ENCODE results near the gene PCGF3.

PCGF3 gene

DNA sequence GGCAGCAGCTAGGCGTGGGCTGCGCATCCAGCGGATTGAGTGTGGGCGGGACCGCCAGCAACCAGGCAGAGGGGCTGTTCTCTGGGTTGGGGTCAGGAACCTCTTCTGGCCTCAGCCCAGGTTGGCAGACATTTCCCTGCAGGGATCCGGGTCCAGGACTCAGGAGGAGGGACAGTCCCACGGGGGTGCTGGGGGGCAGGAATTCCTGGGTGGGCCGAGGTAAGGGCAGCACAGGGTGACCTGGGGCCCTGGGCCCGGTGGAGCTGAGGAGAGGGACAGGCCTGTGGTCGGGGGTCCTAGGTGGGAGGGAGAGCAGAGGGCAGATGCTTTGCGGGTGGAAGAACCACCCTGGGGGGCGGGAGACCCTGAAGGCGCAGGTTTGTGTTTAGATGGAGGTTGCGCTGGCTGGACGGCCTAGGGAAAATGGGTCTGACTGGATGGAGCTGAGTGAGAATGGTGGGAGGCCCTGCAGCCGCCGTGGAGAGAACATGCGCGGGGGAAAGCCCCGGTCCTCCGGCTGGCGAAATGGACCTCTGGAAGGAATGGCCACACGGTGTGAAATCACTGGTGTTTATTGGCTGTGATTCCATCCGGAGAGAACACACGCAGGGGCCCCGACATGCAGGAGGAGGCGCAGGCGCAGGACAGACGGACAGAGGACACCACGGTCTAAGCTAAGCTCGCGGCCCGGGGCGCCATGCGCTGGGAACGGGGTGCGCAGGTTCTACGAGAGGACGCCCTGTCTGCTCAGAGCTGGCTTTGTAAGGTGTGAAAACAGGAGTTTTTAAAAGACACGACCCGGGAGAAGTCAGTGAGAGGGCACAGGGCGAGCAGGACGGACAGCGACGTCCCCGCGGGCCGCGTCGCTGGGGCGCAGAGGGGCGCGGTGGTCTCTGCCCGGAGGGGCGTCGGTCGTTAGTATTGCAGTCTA lies 79.0 kb downstream of the PCGF3 start:
- DNase-seq (ENCODE audit: low read depth in 2 of 2), result no peak

DNA sequence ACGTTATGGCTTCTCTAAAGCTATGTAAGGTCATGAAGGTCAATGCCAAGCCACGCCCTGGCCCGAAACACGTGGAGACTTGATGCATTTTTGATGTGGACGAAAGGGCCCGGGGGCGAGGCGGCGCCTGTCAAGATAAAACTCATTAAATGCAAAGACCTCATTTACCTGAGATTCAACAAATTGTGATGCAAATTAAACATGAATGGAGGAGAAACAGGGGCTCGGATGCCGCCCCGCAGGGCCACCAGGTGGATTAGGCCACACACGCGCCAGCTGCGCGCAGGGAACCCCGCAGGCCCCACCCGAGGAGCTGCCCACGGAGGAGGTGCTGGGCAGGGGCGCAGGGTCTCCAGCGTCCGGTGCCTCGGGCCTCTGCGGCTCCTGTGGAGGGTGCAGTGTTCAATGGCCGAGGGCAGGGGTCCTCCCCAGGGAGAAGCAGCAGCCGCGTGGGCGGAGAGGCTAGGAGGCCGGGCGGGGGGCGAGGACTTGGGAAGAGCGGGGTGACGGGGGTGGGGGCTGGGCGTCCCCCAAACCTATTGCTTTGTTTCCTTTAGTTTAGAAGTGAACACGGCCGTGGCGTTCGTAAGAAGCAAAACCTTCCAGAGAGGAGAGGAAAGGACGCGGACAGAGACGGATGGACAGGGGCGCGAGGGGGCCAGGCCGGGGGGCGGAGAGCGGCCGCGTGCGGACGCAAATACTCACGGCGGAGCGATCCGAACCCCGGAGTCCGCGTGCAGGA lies 79.9 kb downstream of the PCGF3 start:
- no peak for DNase-seq (ENCODE audit: low read depth in 2 of 2)

DNA sequence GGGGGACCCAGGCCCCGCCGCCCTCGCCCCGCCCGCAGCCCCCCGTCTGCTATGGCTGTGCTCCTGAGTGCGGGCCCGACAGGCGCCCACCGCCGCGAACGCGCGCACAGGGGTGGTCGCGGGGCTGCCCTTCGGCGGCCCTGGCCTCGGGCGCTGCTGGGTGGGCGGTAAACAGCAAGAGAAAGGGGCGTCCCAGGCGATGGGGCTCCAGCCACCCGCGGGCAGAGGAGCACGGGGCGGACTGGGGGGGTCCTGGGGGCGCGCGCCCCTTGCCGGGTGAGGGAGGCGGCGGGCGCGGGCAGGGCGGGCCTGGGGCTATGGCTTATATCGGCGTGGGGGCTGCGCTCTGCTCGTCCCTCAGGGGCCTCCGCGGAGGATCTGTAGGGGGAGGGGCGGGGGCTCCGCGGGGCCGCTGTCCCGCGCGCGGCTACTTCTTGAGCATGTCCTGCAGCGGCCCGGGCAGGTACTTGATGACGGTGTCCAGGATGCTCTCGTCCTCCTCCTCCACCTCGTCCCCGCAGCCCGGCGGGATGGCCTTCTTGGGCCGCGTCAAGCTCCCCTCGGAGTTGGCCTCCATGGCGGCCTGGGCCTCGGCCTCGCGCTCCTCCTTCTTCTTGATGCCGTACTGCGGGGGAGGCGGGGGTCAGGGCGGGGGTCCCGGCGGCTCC lies 80.6 kb downstream of the PCGF3 start:
- no peak for DNase-seq (ENCODE audit: low read depth in 2 of 2)

DNA sequence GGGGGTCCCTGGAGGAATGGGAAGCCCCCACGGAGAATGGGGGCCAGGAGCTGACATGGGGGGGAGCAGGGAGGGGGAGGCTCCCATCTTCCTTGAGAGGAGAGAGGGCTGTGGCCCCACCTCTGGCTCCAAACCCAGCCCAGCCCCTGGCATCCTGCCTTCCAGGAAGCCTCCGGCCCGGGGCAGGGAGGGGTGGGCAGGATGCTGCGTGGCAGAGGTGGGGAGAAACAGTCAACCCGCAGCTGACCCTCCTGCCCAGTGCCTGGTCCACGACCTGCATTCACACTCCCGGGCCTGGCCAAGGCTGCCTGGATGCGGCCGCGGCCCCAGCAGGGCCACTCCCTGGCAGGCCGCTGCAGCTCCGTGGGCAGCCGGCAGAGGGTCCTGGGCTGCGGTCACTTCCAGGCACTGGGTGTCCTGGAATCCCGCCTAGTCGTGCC lies 81.2 kb downstream of the PCGF3 start:
- DNase-seq (ENCODE audit: low read depth in 2 of 2), result no peak

DNA sequence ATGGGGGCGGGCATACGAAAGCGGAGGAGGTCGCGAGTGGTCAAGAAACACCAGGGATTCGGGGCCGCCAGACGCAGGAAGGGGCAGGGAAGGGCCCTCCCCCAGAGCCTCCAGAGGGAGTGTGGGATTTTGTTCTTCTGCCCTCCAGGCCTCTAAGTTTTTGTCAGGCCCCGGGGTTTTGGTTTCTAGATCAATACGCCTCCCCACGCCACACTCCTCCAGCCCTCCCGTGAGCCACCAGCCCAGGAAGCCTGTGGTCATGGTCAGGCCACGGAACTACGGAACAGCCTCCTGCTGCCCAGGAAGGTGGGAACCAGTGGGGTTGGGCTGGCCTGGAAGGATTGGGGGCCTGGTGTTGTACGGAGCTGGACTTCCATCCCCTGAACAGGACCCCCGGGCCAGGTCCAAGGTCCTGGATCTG lies 81.9 kb downstream of the PCGF3 start:
- no peak for DNase-seq (ENCODE audit: low read depth in 2 of 2)

DNA sequence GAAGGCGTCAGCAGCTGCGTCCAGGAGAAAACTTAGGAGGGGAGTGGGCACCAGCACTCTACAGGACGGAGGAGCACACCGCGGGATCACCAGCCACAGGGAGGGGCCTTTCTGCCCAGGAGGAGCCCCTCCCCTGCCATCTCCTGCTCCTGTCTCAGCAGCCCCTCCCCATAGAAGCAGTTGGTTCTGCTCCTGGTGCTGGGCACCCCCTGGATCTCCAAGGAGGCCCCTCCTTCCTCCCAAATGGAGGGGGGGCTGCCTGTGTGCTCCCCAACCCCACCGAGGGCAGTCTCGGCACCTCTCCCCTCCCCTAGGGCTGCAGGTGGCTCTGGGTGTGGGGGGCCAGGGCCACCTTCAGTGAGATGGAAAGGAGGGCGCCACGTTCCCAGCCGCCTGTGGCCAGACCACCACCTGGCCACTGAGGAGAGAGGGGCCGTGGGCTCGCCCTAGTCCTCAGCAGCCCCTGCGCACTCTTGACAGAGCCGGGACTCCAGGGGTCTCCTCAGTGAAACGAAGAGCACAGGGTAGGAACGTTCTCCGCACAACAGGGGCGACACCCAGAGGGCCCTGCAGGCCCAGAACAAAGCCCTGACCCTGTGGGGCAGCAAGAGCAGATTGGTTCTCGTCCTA lies 82.5 kb downstream of the PCGF3 start:
- DNase-seq (ENCODE audit: low read depth in 2 of 2), result no peak

DNA sequence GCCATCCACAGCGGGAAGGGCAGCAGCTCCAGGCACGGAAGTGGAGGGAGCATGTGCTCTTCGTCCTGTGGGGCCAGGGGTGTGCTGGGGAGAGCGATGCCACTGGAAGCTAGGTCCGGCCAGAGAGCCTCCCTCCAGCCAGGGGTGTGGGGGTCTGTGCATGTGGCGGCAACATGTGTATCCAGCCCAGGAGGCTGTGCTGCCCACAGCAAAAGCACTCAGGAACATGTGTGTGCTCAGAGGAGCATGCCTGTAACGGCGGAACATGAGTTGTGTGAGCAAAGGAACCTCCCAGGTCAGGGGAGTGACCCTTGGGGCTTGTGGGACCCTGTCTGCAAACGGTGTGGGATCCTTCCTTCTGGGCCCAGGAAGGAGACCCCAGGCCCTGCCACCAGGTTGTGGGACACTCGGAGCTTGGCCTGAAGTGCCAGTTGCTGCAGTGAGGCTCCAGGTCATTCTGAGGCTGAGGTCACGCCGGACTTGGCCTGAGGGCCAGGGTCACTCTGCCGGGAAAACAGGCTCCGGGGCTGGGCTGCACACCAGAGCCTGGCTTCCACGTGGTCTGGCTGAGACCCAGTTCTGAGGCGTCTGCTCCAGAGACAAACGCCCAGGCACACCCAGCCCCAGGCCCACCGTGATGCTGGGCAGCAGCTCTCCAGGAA lies 83.1 kb downstream of the PCGF3 start:
- no peak for DNase-seq (ENCODE audit: low read depth in 2 of 2)

DNA sequence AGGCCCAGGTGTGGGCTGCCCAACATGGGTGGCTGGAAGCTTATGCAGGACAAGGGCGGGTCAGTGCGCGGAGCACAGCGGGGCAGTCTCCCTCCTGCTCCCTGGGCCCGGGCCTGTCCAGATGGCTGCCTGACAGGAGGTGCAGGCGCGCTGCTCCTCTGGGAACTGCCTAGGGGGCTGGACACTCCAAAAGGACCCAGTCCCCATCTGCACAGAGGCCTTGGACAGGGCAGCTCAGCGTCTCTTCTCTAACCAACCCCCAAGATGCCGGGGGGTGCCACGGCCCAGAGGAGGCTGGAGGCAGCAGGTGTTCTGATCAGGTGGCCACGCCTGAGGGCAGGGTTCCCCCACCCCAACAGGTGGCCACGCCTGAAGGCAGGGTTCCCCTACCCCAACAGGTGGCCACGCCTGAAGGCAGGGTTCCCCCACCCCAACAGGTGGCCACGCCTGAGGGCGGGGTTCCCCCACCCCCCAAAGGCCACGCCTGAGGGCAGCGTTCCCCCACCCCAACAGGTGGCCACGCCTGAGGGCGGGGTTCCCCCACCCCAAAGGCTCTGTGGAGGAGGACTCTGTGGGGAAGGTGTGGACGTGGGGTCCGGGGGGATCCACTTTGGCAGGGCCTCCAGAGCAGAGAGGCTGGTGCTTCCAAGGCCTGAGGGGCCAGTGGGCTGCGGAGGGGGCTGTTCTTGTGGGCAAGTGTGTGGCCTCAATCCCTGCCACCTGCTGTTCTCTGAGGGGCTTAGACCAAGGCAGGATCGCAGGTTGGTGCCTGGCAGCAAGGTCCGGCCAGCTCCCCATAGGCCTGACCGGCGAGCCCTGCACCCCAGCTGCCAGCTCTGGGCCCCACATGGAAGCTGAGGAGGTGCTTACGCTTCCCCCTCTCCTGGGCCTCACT lies 84.2 kb downstream of the PCGF3 start:
- no peak for DNase-seq (ENCODE audit: low read depth in 2 of 2)

DNA sequence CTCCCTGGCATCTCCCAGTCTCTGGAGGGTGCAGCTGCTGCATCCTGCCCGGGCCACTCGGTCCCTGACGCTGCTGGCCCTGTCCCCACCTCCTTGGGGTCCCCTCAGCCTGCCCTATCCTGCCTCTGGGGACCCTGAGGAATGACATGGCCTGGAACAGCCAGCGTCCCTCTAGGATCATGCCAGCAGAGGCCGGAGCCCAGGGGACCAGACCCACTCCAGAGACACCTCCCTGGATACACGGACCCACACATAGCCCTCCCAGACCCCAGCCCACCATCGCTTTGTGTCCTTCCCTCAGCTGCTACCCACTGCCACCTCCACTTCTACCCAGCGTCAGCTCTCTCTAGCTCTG lies 84.8 kb downstream of the PCGF3 start:
- DNase-seq (ENCODE audit: low read depth in 2 of 2), result no peak

DNA sequence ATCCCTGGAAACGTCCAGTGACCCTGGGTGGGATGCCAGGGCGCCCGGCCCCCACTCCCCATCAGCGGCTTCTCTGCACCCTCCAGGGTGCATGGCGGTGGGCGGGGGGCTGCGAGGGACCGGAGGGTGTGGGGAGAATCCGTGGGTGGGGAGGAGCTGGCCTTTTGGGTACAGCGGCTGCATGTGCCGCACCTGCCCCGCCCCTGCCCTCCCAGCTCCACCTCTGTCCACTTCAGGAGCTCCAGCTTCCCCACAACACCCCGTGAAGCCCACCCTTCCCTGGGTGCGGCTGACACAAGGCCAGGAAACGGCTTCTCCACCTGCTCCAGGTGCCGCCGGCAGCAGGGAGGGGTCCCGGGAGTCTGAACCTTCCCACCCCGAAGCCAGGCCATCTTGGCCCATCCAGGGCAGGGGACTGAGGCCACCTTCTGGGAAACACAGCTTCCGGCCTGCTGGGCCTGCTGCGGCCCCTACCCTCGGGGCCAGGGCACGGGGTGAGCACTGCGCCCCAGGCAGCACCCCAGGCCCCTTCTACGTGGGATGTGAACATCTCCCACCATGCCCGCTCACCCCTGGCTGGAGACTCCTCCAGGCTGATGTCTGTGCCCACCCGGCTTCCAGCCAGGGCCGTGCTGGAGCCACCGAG lies 85.7 kb downstream of the PCGF3 start:
- DNase-seq (ENCODE audit: low read depth in 2 of 2), result no peak

DNA sequence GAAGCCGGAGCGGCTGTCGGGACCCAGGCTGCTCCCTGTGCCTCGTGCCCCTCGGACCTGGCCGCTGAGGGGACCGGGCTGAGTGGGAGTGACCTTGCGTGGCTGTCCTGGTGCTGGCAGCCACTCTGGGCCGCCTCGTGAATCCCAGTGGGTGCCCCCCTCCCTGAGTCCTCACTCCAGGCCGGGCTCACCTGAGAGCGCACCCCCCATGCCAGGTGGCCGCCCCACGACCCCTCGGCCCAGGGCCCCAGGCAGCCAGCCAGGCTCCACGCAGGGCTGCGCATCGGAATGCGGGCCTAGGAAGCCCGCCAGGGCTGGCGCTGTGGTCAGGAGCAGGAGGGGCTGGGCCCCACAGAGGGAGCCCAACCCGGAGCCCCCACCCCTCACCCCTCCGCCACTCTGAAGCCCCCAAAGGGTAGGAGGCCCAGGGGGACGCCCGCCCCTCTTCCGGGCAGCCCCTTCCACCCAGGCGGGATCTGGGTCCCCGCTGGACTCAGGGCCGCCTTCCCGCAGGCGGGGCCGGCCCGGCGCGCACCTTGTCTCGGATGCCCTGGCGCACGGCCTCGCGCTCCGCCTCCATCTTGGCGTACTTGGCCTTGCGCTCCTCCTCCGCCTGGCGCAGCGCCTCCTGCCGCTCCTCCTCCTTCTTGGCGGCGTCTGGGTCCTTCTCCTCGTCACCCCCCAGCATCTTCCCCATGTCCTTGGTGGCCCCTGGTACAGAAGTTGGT lies 86.4 kb downstream of the PCGF3 start:
- DNase-seq (ENCODE audit: low read depth in 2 of 2), result peak; percentile 36 to 50

DNA sequence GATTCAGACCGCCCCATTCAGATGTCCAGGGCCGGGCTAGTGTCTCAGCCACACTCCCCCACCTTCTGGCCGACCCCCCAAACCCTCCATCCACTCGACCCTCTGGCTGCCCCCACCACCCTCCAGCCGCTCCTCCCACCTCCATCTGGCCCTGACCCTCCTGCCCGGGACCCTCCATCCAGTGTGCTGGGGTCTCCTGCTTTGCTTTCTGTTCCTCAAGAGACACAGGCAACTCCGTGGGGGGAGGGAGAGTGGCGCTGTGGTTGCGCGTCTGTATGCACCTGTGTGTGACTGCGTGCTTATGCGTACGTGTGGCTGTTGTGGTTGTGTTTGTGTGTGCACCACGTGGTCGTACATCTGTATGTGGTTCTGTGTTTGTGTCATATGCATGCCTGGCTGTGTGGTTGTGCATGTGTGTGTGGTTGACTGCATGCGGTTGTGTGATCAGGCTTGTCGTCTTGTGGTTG lies 87.0 kb downstream of the PCGF3 start:
- DNase-seq (ENCODE audit: low read depth in 2 of 2), result no peak

DNA sequence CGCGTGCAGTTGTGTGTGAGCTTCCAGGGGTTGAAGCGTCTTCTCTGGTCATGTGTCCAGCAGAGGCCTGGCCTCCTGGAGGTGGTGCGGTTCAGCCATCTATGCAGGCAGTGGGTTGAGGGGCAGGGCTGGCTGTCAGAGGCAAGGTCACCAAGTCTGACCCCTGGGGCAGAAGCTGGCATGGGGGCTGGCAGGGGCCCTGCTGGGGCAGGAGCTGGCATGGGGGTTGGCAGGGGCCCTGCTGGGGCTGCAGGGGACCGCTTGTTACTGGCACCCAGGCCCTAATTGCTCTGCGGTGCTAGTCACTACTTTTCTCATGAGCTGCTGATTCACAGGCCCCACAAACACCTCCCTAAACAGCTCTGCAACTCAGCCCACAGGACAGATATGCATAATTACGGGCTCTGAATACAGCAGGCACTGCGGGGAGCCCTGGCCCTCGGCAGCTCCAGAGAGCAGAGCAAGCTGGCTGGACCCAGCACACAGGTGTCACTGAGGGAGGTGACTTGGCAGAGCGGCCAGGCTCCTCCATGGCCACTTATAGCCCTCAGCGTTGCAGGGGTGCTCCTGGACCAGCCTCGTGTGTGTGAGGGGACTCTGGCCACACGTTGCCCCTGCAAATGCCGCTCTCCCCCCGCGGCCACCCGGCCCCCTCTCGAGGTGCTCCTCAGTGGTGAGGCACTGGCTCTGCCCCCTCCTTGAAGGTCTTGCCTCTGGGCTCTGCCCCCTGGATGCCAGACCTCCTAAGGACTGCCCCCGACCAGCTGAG lies 87.6 kb downstream of the PCGF3 start:
- no peak for DNase-seq (ENCODE audit: low read depth in 2 of 2)

DNA sequence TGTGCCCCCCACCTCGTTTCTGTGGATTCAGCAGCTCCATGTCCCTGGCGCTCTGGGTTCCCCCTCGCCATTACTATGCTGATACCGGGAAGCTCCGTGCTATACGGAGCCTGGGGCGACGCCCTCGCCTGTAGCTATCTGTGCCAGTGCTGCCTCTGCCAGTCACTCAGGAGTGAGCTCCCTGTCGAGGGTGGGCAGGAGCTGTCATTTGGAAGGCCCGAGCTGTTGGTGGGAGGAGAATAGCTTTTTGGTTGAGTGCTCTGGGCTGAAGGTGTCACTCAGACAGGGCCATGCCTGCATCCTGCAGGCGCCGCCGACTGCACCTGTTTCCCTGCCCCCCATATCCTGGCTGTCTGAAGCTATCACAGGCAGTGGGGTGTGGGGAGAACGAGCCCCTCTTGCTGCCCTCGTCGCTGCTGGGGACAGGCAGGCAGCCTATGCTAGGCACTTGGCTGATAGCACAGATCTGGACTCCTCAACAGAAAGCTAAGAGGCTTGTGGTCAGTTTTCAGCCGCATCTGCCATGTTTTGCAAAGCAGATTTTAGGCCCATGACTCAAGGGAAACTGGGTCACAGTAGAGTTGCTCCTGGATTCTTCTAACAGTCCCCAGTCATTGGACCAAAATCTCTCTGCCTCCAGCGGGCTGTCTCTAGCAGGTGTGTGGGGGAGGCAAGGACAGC lies 88.4 kb downstream of the PCGF3 start:
- DNase-seq (ENCODE audit: low read depth in 2 of 2), result no peak

DNA sequence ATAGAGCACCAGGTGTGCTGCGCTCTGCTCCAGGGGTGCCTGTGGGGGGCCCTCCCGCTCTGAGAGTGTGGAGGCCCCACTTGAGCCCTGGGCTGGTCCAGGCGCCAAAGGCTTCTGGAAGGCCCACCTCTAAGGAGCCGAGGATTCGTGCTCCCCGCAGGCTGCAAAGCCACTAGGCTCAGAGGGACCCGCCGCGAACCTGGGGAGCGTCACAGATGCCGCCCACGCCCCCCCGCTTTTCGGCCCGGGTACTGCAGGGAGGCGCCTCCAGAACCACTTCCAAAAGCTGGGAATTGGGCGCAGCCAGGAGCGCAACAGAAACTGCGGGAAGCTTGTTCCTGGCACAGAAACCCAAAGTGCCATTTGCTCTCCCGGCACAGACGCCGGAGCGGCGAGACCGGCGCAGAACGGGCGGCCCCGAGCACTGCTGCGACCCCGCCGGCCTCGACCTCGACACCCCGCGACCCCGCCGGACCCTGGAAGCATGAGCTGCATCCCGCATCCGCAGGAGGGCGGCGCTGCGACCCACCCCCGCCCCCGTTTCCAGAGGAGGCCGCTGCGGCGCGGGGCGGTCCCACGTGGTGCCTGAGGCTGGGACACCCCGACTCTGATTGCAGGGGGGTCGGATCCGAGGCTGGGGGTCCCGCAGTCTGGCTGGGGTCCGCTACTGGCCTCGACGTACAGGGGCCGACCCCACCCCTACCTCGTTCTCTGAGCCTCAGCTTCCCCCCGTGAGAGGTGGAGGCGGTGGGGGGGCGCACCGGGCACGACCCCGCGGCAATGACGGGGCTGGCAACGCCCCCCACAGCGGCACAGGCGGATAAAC lies 89.5 kb downstream of the PCGF3 start:
- DNase-seq (ENCODE audit: low read depth in 2 of 2), result no peak

DNA sequence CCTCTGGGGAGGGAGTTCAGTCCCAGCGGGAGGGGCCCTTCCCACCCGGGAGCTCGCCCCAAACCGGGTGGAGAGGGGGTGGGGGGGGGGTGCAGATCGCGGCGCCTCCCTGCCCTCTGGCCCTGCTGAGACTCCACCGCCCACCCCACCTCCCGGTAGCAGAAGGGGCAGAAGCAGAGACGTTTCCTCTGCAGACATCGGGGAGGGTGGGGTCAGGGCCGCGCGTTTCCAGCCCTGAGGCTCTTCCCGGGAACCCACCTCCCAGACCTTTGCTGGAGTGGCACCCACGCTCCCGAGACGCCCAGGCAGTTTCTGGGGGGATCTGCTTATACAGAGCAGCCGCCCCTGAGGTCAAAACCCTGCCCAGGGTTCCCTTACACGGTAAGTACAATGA lies 90.1 kb downstream of the PCGF3 start:
- DNase-seq (ENCODE audit: low read depth in 2 of 2), result no peak

DNA sequence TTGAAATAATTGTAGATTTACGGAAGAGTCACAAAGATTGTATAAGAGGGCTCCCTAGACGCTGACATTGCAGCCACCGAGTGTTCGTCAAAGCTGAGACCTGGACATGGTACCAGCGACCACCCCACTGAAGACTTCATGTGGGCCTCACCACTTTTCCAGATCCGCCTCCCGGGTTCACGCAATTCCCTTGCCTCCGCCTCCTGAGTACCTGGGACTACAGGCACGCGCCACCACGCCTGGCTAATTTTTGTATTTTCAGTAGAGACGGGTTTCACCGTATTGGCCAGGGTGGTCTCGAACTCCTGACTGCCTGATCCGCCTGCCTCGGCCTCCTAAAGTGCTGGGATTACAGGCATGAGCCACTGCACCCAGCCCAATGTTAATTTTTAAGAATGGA lies 90.6 kb downstream of the PCGF3 start:
- no peak for DNase-seq (ENCODE audit: low read depth in 2 of 2)

Data from stimulated activated CD4-positive, alpha-beta T cell treated with anti-CD3 and anti-CD28 coated beads, Interleukin-4, amount 100 ng/mL, for 48 hours (primary cell).